GM12878 (cell line): ENCODE data around the gene QRFP. TPM values are rescaled to one million over a fixed set of nuclear protein-coding genes. Genes with fewer than 3 reads are reported as not detected.

Source experiments
- ATAC-seq: fragments of 200-7000 bp; cut with Tn5 transposase; 3 replicates; pipeline ENCODE4 v1.9.1; 2020; ENCODE audit warnings: mild to moderate bottlenecking, moderate library complexity
- BruUV-seq: library from RNA; stranded (reverse); fragments of 400-500 nt; replicated peaks from 2 replicates; lab custom pipeline; 2021; lab: Mats Ljungman, UMichigan
- CTCF ChIA-PET: fragments of 300-600 bp; sonication (Branson Sonifier 250); formaldehyde crosslinking; extraction: SDS; loops from one replicate; lab custom pipeline; 2021; ENCODE audit warnings: inconsistent platforms; lab: Yijun Ruan, JAX
- POLR2A ChIA-PET: fragments of 350-600 bp; formaldehyde crosslinking; extraction: SDS; loops from one replicate; lab custom pipeline; 2021; ENCODE audit warnings: inconsistent platforms; lab: Charles Lee
- RAD21 ChIA-PET: fragments of 300-600 bp; sonication (Branson Sonifier 250); formaldehyde crosslinking; loops from one replicate; lab custom pipeline; 2023; ENCODE audit warnings: antibody characterized with exemption; ENCODE audit not compliant: unreplicated experiment; lab: Charles Lee
- SMC1A ChIA-PET: fragments of 300-600 bp; sonication (Branson Sonifier 250); formaldehyde crosslinking; loops from one replicate; lab custom pipeline; 2023; ENCODE audit not compliant: unreplicated experiment, uncharacterized antibody; lab: Charles Lee
- DNase-seq: peaks from one replicate; pipeline ENCODE4 v3.0.0-alpha.2; 2011; ENCODE audit warnings: low read depth, low spot score
- FAIRE-seq: peaks from 3 replicates; lab custom pipeline; 2011; peaks lifted over from hg19 to GRCh38; lab: Jason Lieb, UNC
- H2AFZ ChIP-seq: 2 replicates; pipeline ENCODE4 v1.6.0; 2011; ENCODE audit warnings: low read depth, low read length, control low read depth; ENCODE audit not compliant: control insufficient read depth
- H3K27ac ChIP-seq: 2 replicates; pipeline ENCODE4 v1.5.1; 2011; ENCODE audit warnings: control low read depth; ENCODE audit not compliant: control insufficient read depth, insufficient read depth
- H3K27me3 ChIP-seq, 2 experiments: replicated peaks in 1 of 2; 2 replicates each; pipeline versions ENCODE4 v1.6.0 to v1.6.1; 2011; ENCODE audit warnings: low read length in 1 of 2; ENCODE audit not compliant: control insufficient read depth in 2 of 2, insufficient read depth in 2 of 2
- H3K36me3 ChIP-seq, 2 experiments: 2 replicates each; pipeline ENCODE4 v1.5.1; 2011; ENCODE audit warnings: low read length in 1 of 2; ENCODE audit not compliant: control insufficient read depth in 2 of 2, insufficient read depth in 2 of 2
- H3K4me1 ChIP-seq: 2 replicates; pipeline ENCODE4 v1.6.1; 2011; ENCODE audit warnings: mild to moderate bottlenecking, low read length, moderate library complexity, mixed read lengths; ENCODE audit not compliant: control insufficient read depth, insufficient read depth
- H3K4me2 ChIP-seq: 2 replicates; pipeline ENCODE4 v1.6.0; 2011; ENCODE audit warnings: control low read depth; ENCODE audit not compliant: control insufficient read depth, insufficient read depth
- H3K4me3 ChIP-seq: fragments of 200-600 bp; sonication (generic); 2 replicates; pipeline ENCODE4 v1.5.1; 2016
- H3K79me2 ChIP-seq: 2 replicates; pipeline ENCODE4 v1.6.0; 2011; ENCODE audit warnings: low read length; ENCODE audit not compliant: control insufficient read depth, insufficient read depth
- H3K9ac ChIP-seq: 2 replicates; pipeline ENCODE4 v1.8.0; 2011; ENCODE audit warnings: low read length, control low read depth, mixed read lengths; ENCODE audit not compliant: control insufficient read depth, insufficient read depth
- H3K9me3 ChIP-seq: replicated peaks from 3 replicates; pipeline ENCODE4 v1.5.1; 2011; ENCODE audit warnings: mild to moderate bottlenecking, low read length; ENCODE audit not compliant: control insufficient read depth, insufficient read depth
- H4K20me1 ChIP-seq: 2 replicates; pipeline ENCODE4 v1.6.0; 2011; ENCODE audit not compliant: control insufficient read depth, insufficient read depth
- SUPT20H ChIP-seq: IDR thresholded peaks from 2 replicates; pipeline ENCODE4 v1.6.1; 2011; ENCODE audit warnings: low read depth, mild to moderate bottlenecking, low read length, moderate library complexity, borderline replicate concordance; ENCODE audit not compliant: control insufficient read depth
- WGBS: methylation state at CpG from one replicate; pipeline ENCODE4 v1.1.6; 2016; ENCODE audit warnings: low lambda C conversion rate; ENCODE audit not compliant: insufficient replicate concordance, insufficient coverage; ENCODE audit errors: missing lambda C conversion rate; 5-methylcytosine and 5-hydroxymethylcytosine counted together
- in situ Hi-C: fragments of 300-500 bp; cut with MboI; formaldehyde crosslinking; loops from 9 replicates; pipeline ENCODE4 v1.14.3; 2018; ENCODE audit warnings: mixed read lengths
- intact Hi-C: fragments of 100-400 bp; cut with micrococcal nuclease; formaldehyde crosslinking; loops from one replicate; pipeline ENCODE4 v1.14.2; 2022; ENCODE audit not compliant: unreplicated experiment
- polyA plus RNA-seq, 11 experiments: library from polyadenylated mRNA; depleted of rRNA in 4 of 11; unstranded in 6 of 11; stranded (reverse) in 5 of 11; fragments of >200 nt; fragmentation: Nextera tagmentation in 4 of 11; fragmentation: Illumina TruSeq in 1 of 11; extraction: Ambion mirVana in 4 of 11; extraction: Trizol in 1 of 11; gene quantifications; 1 replicate in 1 of 11; 2 replicates in 10 of 11; pipeline versions ENCODE4 v1.2.1 to v1.2.3, GENCODE V29; 2011 to 2016; ENCODE audit warnings: inconsistent platforms in 2 of 11, missing spikeins in 2 of 11, low read depth in 1 of 11
- total RNA-seq, 4 experiments: library from RNA; depleted of rRNA in 3 of 4; stranded (reverse); fragments of >200 nt in 3 of 4; fragmentation: Illumina TruSeq in 1 of 4; extraction: Trizol in 1 of 4; gene quantifications; 2 replicates each; pipeline versions ENCODE4 v1.2.1 to v1.2.3, GENCODE V29; 2013 to 2021
- TF ChIP-seq, protein P1 (sequence below): IDR thresholded peaks from 2 replicates; pipeline ENCODE4 v1.6.1; 2011; ENCODE audit warnings: borderline replicate concordance, low read depth, mild to moderate bottlenecking, moderate library complexity, mixed read lengths, low read length; ENCODE audit not compliant: insufficient read depth; ENCODE audit errors: extremely low read length

Gene QRFP
- total and polyA plus RNA-seq, 10 of the 15 experiments (the other 5 are each of a cell fraction or from before 2014, with no cell fraction given), result not detected

DNA sequence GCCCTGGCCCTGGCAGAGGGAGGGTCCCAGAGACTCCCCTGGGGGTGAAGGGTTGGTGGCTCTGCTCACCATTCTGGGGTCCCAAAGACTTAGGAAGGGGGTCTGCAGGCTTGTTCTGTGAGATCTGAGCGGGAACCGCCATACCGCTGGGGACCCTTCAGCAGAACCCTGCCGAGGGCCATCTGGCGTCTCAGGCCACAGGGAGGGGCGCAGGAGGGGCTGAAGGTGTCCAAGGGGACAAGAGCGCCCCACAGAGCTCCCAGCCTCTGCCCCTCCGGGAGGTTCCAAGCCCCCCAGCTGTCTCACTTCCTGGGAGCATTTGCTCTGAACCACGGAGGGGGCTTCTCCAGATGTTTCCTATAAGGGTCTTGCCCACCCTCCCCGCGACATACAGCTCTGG lies 37.6 kb upstream of the QRFP start:
- no peaks in the 10 kb centered on the region for H3K9me3 ChIP-seq
- 76% methylated on average over 11 of the region's 11 CpGs for WGBS
- ATAC-seq (no peak), FAIRE-seq (no peak), DNase-seq (no peak)
- H3K4me2 ChIP-seq, result no peak overlapping the region
- no TSS peak for BruUV-seq
- H3K4me3 ChIP-seq, result no peak overlapping the region
- SMC1A ChIA-PET, result interaction anchor here (0.6 to 3.0 kb wide), 2 partner anchors 14 to 64 kb away, joined by 3 to 13 read pairs; no protein-coding TSS in a partner anchor
- peaks cover 3 to 19% of the 10 kb centered on the region in 2 experiments for H3K27me3 ChIP-seq
- no peak overlapping the region for H3K9ac ChIP-seq
- in situ Hi-C loops (no loop called here), intact Hi-C loops (loop anchor here (10.0 kb wide), 1 partner anchor 111 kb away; no protein-coding TSS in a partner anchor)
- H3K4me1 ChIP-seq, result peaks cover 21% of the 10 kb centered on the region
- POLR2A ChIA-PET, result no interaction called here
- CTCF ChIA-PET, result interaction anchor here (0.8 to 7.8 kb wide), 4 partner anchors 11 to 233 kb away, joined by 3 to 89 read pairs (median 4); no protein-coding TSS in a partner anchor
- H2AFZ ChIP-seq, result no peak overlapping the region
- TF ChIP-seq SUPT20H, result no peak
- TF ChIP-seq, protein P1, sequence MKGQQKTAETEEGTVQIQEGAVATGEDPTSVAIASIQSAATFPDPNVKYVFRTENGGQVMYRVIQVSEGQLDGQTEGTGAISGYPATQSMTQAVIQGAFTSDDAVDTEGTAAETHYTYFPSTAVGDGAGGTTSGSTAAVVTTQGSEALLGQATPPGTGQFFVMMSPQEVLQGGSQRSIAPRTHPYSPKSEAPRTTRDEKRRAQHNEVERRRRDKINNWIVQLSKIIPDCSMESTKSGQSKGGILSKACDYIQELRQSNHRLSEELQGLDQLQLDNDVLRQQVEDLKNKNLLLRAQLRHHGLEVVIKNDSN, result no peak
- TF ChIP-seq, all 136 proteins: peak for 0
- no peaks in the 10 kb centered on the region for H3K36me3 ChIP-seq
- H4K20me1 ChIP-seq, result peaks cover 6% of the 10 kb centered on the region
- H3K27ac ChIP-seq, result no peak overlapping the region
- RAD21 ChIA-PET, result interaction anchor here (2.2 kb wide), 1 partner anchor 65 kb away, joined by 7 read pairs; no protein-coding TSS in a partner anchor
- H3K79me2 ChIP-seq, result no peaks in the 10 kb centered on the region
